Fibroblast of lung (primary cell): ENCODE data around the gene PRMT7. TPM values are rescaled to one million over a fixed set of nuclear protein-coding genes. Genes with fewer than 3 reads are reported as not detected.
A peak's percentile ranks its signal among the peaks of the same experiment; 100 is the strongest.
"Not testable (repeated sequence)": the region's sequence is repeated elsewhere in the genome, so short reads cannot be mapped to it uniquely, and the experiment has no call there.

Experiments used
- DNase-seq, 2 donors: peaks; one replicate each; pipeline versions ENCODE4 v3.0.0 to v3.0.0-alpha.2; 2010; ENCODE audit warnings: low read depth in 2 of 2
- H2AFZ ChIP-seq: 2 replicates; pipeline ENCODE4 v1.5.1; 2012; ENCODE audit warnings: low read length, control low read depth, inconsistent platforms
- H3K27ac ChIP-seq: 2 replicates; pipeline ENCODE4 v1.5.1; 2011; ENCODE audit warnings: low read length, control low read depth; ENCODE audit not compliant: insufficient read depth
- H3K27me3 ChIP-seq: 2 replicates; pipeline ENCODE4 v1.5.1; 2011; ENCODE audit warnings: mild to moderate bottlenecking, low read length; ENCODE audit not compliant: control insufficient read depth, insufficient read depth
- H3K36me3 ChIP-seq: 2 replicates; pipeline ENCODE4 v1.5.1; 2011; ENCODE audit warnings: low read length; ENCODE audit not compliant: control insufficient read depth, insufficient read depth
- H3K4me1 ChIP-seq: 2 replicates; pipeline ENCODE4 v1.5.1; 2011; ENCODE audit warnings: low read length; ENCODE audit not compliant: control insufficient read depth, insufficient read depth; ENCODE audit errors: extremely low read depth
- H3K4me2 ChIP-seq: 2 replicates; pipeline ENCODE4 v1.5.1; 2011; ENCODE audit warnings: low read length, control low read depth; ENCODE audit not compliant: insufficient read depth; ENCODE audit errors: extremely low read depth
- H3K4me3 ChIP-seq, 4 experiments: fragments of 200-600 bp in 1 of 4; sonication (generic) in 1 of 4; replicated peaks in 1 of 4; 2 replicates each; pipeline ENCODE4 v1.5.1; 2011 to 2016; ENCODE audit warnings: low read length in 4 of 4, low read depth in 3 of 4, mild to moderate bottlenecking in 3 of 4, control low read depth in 2 of 4, inconsistent platforms in 1 of 4, mixed read lengths in 1 of 4; ENCODE audit not compliant: insufficient read depth in 1 of 4; ENCODE audit errors: control extremely low read depth in 1 of 4
- H3K79me2 ChIP-seq: 2 replicates; pipeline ENCODE4 v1.5.1; 2012; ENCODE audit warnings: mild to moderate bottlenecking, low read length, inconsistent platforms; ENCODE audit not compliant: control insufficient read depth, insufficient read depth
- H3K9ac ChIP-seq: 2 replicates; pipeline ENCODE4 v1.5.1; 2011; ENCODE audit warnings: mild to moderate bottlenecking, low read length, control low read depth; ENCODE audit not compliant: insufficient read depth
- H3K9me3 ChIP-seq: 2 replicates; pipeline ENCODE4 v1.5.1; 2012; ENCODE audit warnings: low read depth, low read length; ENCODE audit not compliant: control insufficient read depth, insufficient read depth
- H4K20me1 ChIP-seq: 2 replicates; pipeline ENCODE4 v1.5.1; 2011; ENCODE audit warnings: low read length; ENCODE audit not compliant: control insufficient read depth, insufficient read depth; ENCODE audit errors: extremely low read depth
- CTCF ChIP-seq, 2 donors: IDR thresholded peaks in 1 of 2; conservative IDR thresholded peaks in 1 of 2; 1 replicate in 1 of 2; 2 replicates in 1 of 2; pipeline ENCODE4 v1.5.1; 2011 to 2012; ENCODE audit warnings: low read length in 2 of 2, control low read depth in 1 of 2, inconsistent platforms in 1 of 2, low read depth in 1 of 2, mild to moderate bottlenecking in 1 of 2
- EZH2 ChIP-seq: IDR thresholded peaks from 2 replicates; pipeline ENCODE4 v1.5.1; 2012; ENCODE audit warnings: low read length, control low read depth, mild to moderate bottlenecking; ENCODE audit errors: missing control alignments
- polyA plus RNA-seq, 2 donors: library from polyadenylated mRNA; depleted of rRNA in 1 of 2; stranded (reverse) in 1 of 2; unstranded in 1 of 2; fragments of >200 nt; gene quantifications; 2 replicates each; pipeline ENCODE4 v1.2.1, GENCODE V29; 2011 to 2012; ENCODE audit warnings: missing spikeins in 1 of 2
- total RNA-seq: library from RNA; depleted of rRNA; stranded (reverse); fragments of >200 nt; gene quantifications from 2 replicates; pipeline ENCODE4 v1.2.1, GENCODE V29; 2014

PRMT7 gene
- total and polyA plus RNA-seq, 2 donors (not counting 1 experiment from before 2014, with no cell fraction given): 24.0 to 39.3 TPM

GRCh38 chr16:68288252-68288650 lies 22.6 kb upstream of the PRMT7 start:
- no peak for DNase-seq
- H4K20me1 ChIP-seq: no peaks in the 10 kb centered on the region
- peaks cover 6% of the 10 kb centered on the region for H3K79me2 ChIP-seq
- H3K4me2 ChIP-seq: peak overlapping the region; percentile 30
- no peaks in the 10 kb centered on the region for H3K27me3 ChIP-seq
- H3K36me3 ChIP-seq: peaks cover 9% of the 10 kb centered on the region
- peak overlapping the region; percentile 70 for H3K27ac ChIP-seq
- no peak overlapping the region for H3K4me3 ChIP-seq
- H3K9me3 ChIP-seq: no peaks in the 10 kb centered on the region
- H2AFZ ChIP-seq: no peak overlapping the region
- no peak overlapping the region for H3K9ac ChIP-seq
- TF ChIP-seq EZH2 (no peak), CTCF (conservative IDR thresholded peaks at IDR 0.05 in 1 of 2, IDR thresholded peaks at IDR 0.05 in 1 of 2; ENCODE audit: low read depth in 1 of 2, low read length in 2 of 2) (no peak)
- H3K4me1 ChIP-seq: peaks cover 10% of the 10 kb centered on the region

GRCh38 chr16:68288796-68289195 lies 22.0 kb upstream of the PRMT7 start:
- not testable (repeated sequence) for H3K79me2 ChIP-seq, DNase-seq, H3K4me3 ChIP-seq, H3K27me3 ChIP-seq, H3K4me1 ChIP-seq, H4K20me1 ChIP-seq, H3K4me2 ChIP-seq, H3K27ac ChIP-seq, H2AFZ ChIP-seq, H3K9ac ChIP-seq, H3K9me3 ChIP-seq
- H3K36me3 ChIP-seq: peaks cover 11% of the 10 kb centered on the region

- no peak overlapping the region for H2AFZ ChIP-seq
- no peak overlapping the region for H3K4me2 ChIP-seq
- no peak overlapping the region for H3K4me3 ChIP-seq
- peaks cover 6% of the 10 kb centered on the region for H3K79me2 ChIP-seq
- peaks cover 13% of the 10 kb centered on the region for H3K36me3 ChIP-seq
- no peak overlapping the region for H3K27ac ChIP-seq
- no peaks in the 10 kb centered on the region for H4K20me1 ChIP-seq
- H3K4me1 ChIP-seq: peaks cover 10% of the 10 kb centered on the region
- no peaks in the 10 kb centered on the region for H3K9me3 ChIP-seq
- H3K9ac ChIP-seq: no peak overlapping the region
- H3K27me3 ChIP-seq: no peaks in the 10 kb centered on the region
- no peak for DNase-seq
- TF ChIP-seq EZH2 (no peak), CTCF (conservative IDR thresholded peaks at IDR 0.05 in 1 of 2, IDR thresholded peaks at IDR 0.05 in 1 of 2; ENCODE audit: low read depth in 1 of 2, low read length in 2 of 2) (no peak)
Measured at GRCh38 chr16:68289202-68289601, 21.6 kb upstream of the PRMT7 start.
